K562 (cell line): Measurements from ENCODE around the gene GIT2. TPM values are rescaled to one million over a fixed set of nuclear protein-coding genes. Genes with fewer than 3 reads are reported as not detected.

ENCODE experiments used
- ATAC-seq: fragments of 200-7000 bp; cut with Tn5 transposase; 3 replicates; pipeline ENCODE4 v1.9.1; 2020; ENCODE audit warnings: moderate library complexity
- BruUV-seq: library from RNA; stranded (reverse); fragments of 400-500 nt; replicated peaks from 2 replicates; lab custom pipeline; 2021; lab: Mats Ljungman, UMichigan
- CTCF ChIA-PET: fragments of 300-600 bp; formaldehyde crosslinking; extraction: SDS; loops from one replicate; lab custom pipeline; 2021; ENCODE audit warnings: low intra/inter-chr PET ratio; lab: Yijun Ruan, JAX
- POLR2A ChIA-PET: fragments of 300-600, 350-650 bp; sonication (Branson Sonifier 250); formaldehyde crosslinking; extraction: SDS; loops from one replicate; lab custom pipeline; 2021; ENCODE audit warnings: antibody characterized with exemption, inconsistent platforms; lab: Yijun Ruan, JAX
- DNase-seq, 4 experiments: peaks; one replicate each; pipeline versions ENCODE4 v3.0.0 to v3.0.0-alpha.2; 2011 to 2018; ENCODE audit warnings: low spot score in 3 of 4, mixed read lengths in 3 of 4; ENCODE audit errors: extremely low read depth in 1 of 4
- FAIRE-seq: peaks from 2 replicates; lab custom pipeline; 2011; peaks lifted over from hg19 to GRCh38; lab: Jason Lieb, UNC
- H2AFZ ChIP-seq: 2 replicates; pipeline ENCODE4 v1.6.0; 2011; ENCODE audit warnings: low read depth, low read length, control low read depth, inconsistent platforms
- H3K27ac ChIP-seq: fragments of 200-600 bp; 3 replicates; pipeline ENCODE4 v1.8.0; 2011; ENCODE audit warnings: low read depth, mild to moderate bottlenecking, control low read depth, inconsistent platforms, low read length, moderate library complexity, mixed read lengths; ENCODE audit errors: extremely low read depth
- H3K27me3 ChIP-seq, 2 experiments: fragments of 300-600 bp in 1 of 2; 2 replicates in 1 of 2; 3 replicates in 1 of 2; pipeline versions ENCODE4 v1.6.0 to v1.8.0; 2011; ENCODE audit warnings: inconsistent platforms in 2 of 2, low read length in 2 of 2, mild to moderate bottlenecking in 1 of 2, mixed read lengths in 1 of 2, moderate library complexity in 1 of 2; ENCODE audit not compliant: control insufficient read depth in 2 of 2, insufficient read depth in 2 of 2
- H3K36me3 ChIP-seq: fragments of 300-600 bp; 3 replicates; pipeline ENCODE4 v1.8.0; 2011; ENCODE audit warnings: mild to moderate bottlenecking, low read length, inconsistent platforms; ENCODE audit not compliant: control insufficient read depth, insufficient read depth
- H3K4me1 ChIP-seq, 2 experiments: fragments of 200-600 bp in 1 of 2; replicated peaks in 1 of 2; 2 replicates in 1 of 2; 3 replicates in 1 of 2; pipeline versions ENCODE4 v1.5.1 to v1.8.0; 2011; ENCODE audit warnings: inconsistent platforms in 2 of 2, low read length in 2 of 2, mild to moderate bottlenecking in 1 of 2, mixed read lengths in 1 of 2, moderate library complexity in 1 of 2; ENCODE audit not compliant: control insufficient read depth in 2 of 2, insufficient read depth in 2 of 2
- H3K4me2 ChIP-seq: 2 replicates; pipeline ENCODE4 v1.6.1; 2011; ENCODE audit warnings: low read length, control low read depth, inconsistent platforms, mixed read lengths; ENCODE audit not compliant: insufficient read depth
- H3K4me3 ChIP-seq: fragments of 200-600 bp; sonication (generic), shearing (Covaris generic); 2 replicates; pipeline ENCODE4 v1.5.1; 2016; ENCODE audit warnings: control low read depth, inconsistent platforms
- H3K79me2 ChIP-seq: fragments of 200-600 bp; 3 replicates; pipeline ENCODE4 v1.8.0; 2011; ENCODE audit warnings: low read length, inconsistent platforms; ENCODE audit not compliant: control insufficient read depth, insufficient read depth
- H3K9ac ChIP-seq, 2 experiments: 2 replicates each; pipeline versions ENCODE4 v1.6.0 to v1.6.1; 2011; ENCODE audit warnings: low read depth in 2 of 2, low read length in 2 of 2, control low read depth in 1 of 2, inconsistent platforms in 1 of 2, mild to moderate bottlenecking in 1 of 2, mixed read lengths in 1 of 2; ENCODE audit not compliant: insufficient read depth in 1 of 2
- H3K9me1 ChIP-seq: one replicate; pipeline ENCODE4 v1.6.0; 2011; ENCODE audit warnings: inconsistent platforms, mild to moderate bottlenecking, low read length, moderate library complexity; ENCODE audit not compliant: control insufficient read depth, insufficient read depth
- H3K9me3 ChIP-seq: replicated peaks from 2 replicates; pipeline ENCODE4 v1.5.1; 2011; ENCODE audit warnings: low read depth, low read length, inconsistent platforms; ENCODE audit not compliant: control insufficient read depth, insufficient read depth
- H4K20me1 ChIP-seq: replicated peaks from 2 replicates; pipeline ENCODE4 v1.6.1; 2011; ENCODE audit warnings: low read length, inconsistent platforms, mixed read lengths; ENCODE audit not compliant: control insufficient read depth, insufficient read depth
- ADNP ChIP-seq: fragments of 200-800 bp; sonication (Bioruptor generic); IDR thresholded peaks from 2 replicates; pipeline ENCODE4 v1.6.1; 2016; ENCODE audit warnings: missing genetic modification characterization, missing compliant biosample characterization
- AFF1 ChIP-seq, 2 experiments: fragments of 450-650 bp; IDR thresholded peaks; 2 replicates each; pipeline ENCODE4 v1.6.1; 2018; ENCODE audit warnings: mild to moderate bottlenecking in 2 of 2, low read depth in 1 of 2; ENCODE audit not compliant: partially characterized antibody in 2 of 2
- ARID3A ChIP-seq: IDR thresholded peaks from 2 replicates; pipeline ENCODE4 v1.6.1; 2012; ENCODE audit warnings: low read depth, low read length, improper control_type of control experiment, borderline replicate concordance
- CUX1 ChIP-seq: fragments of 200-800 bp; sonication (Bioruptor generic); IDR thresholded peaks from 2 replicates; pipeline ENCODE4 v1.6.1; 2016; ENCODE audit warnings: missing genetic modification characterization, missing compliant biosample characterization
- EP300 ChIP-seq: IDR thresholded peaks from 2 replicates; pipeline ENCODE4 v1.6.1; 2012; ENCODE audit warnings: low read length, improper control_type of control experiment
- EP400 ChIP-seq: fragments of 450-650 bp; IDR thresholded peaks from 2 replicates; pipeline ENCODE4 v1.6.1; 2017; ENCODE audit warnings: antibody characterized with exemption, mild to moderate bottlenecking, moderate library complexity
- GABPB1 ChIP-seq: sonication (generic); formaldehyde crosslinking; IDR thresholded peaks from 2 replicates; pipeline ENCODE4 v1.8.0; 2022; ENCODE audit warnings: mild to moderate bottlenecking, missing genetic modification reagents
- NFRKB ChIP-seq: fragments of 450-650 bp; IDR thresholded peaks from 2 replicates; pipeline ENCODE4 v1.6.1; 2016; ENCODE audit warnings: low read depth
- PML ChIP-seq: IDR thresholded peaks from 2 replicates; pipeline ENCODE4 v1.6.1; 2012; ENCODE audit warnings: low read length, inconsistent platforms
- RBM39 ChIP-seq: fragments of 200-400 bp; formaldehyde crosslinking; optimal IDR thresholded peaks from 2 replicates; pipeline ENCODE3; 2018; ENCODE audit warnings: low read depth, low read length
- SP1 ChIP-seq: sonication (generic); formaldehyde crosslinking; IDR thresholded peaks from 2 replicates; pipeline ENCODE4 v1.8.1; 2022; ENCODE audit warnings: mild to moderate bottlenecking, missing genetic modification reagents
- WGBS: fragments of 100-300 bp; shearing (Covaris generic); methylation state at CpG from one replicate; pipeline ENCODE4 v1.1.6; 2016; ENCODE audit warnings: low coverage, mixed read lengths; ENCODE audit not compliant: insufficient coverage; ENCODE audit errors: missing lambda C conversion rate; 5-methylcytosine and 5-hydroxymethylcytosine counted together
- in situ Hi-C: fragments of 300-500 bp; cut with MboI; formaldehyde crosslinking; loops from 4 replicates; pipeline ENCODE4 v1.15.0; 2018; ENCODE audit warnings: inconsistent platforms, mixed read lengths
- intact Hi-C: fragments of 100-400 bp; cut with micrococcal nuclease; formaldehyde crosslinking; loops from 2 replicates; pipeline ENCODE4 v1.14.2; 2022
- polyA plus RNA-seq, 8 experiments: library from polyadenylated mRNA; depleted of rRNA in 4 of 8; stranded (reverse) in 5 of 8; unstranded in 3 of 8; fragments of >200 nt; fragmentation: Nextera tagmentation in 2 of 8; fragmentation: Illumina TruSeq in 1 of 8; extraction: Ambion mirVana in 2 of 8; extraction: Trizol in 1 of 8; gene quantifications; 2 replicates each; pipeline versions ENCODE4 v1.2.1 to v1.2.3, GENCODE V29; 2011 to 2014; ENCODE audit warnings: inconsistent platforms in 1 of 8, missing spikeins in 1 of 8
- total RNA-seq, 7 experiments: library from RNA; depleted of rRNA in 6 of 7; stranded (reverse); fragments of >200 nt in 6 of 7; fragmentation: Illumina TruSeq in 2 of 7; extraction: Trizol in 2 of 7; gene quantifications; 2 replicates each; pipeline versions ENCODE4 v1.2.1 to v1.2.3, GENCODE V29; 2011 to 2021; ENCODE audit warnings: low replicate concordance in 1 of 7

Gene GIT2
- total and polyA plus RNA-seq, 9 of the 15 experiments (the other 6 are each of a cell fraction or from before 2014, with no cell fraction given), result 4.0 to 30.4 (median 23.5) TPM

GRCh38 chr12:109996483-109996853 is 300 bp upstream of the GIT2 start:
- DNase-seq (no peak), FAIRE-seq (no peak), ATAC-seq (no peak)
- H3K9me1 ChIP-seq, result no peaks in the 10 kb centered on the region
- peak overlapping the region; percentile 77 to 90 for H3K9ac ChIP-seq
- in situ Hi-C loops, result no loop called here
- peak overlapping the region; percentile 97 for H2AFZ ChIP-seq
- CTCF ChIA-PET, result no interaction called here
- no peaks in the 10 kb centered on the region for H3K27me3 ChIP-seq
- peak overlapping the region; percentile 89 for H3K4me2 ChIP-seq
- H3K4me1 ChIP-seq, result peaks cover 23 to 32% of the 10 kb centered on the region in 2 experiments
- POLR2A ChIA-PET, result interaction anchor here (0.6 kb wide), 2 partner anchors 32 to 83 kb away, joined by 3 read pairs; no protein-coding TSS in a partner anchor
- peaks cover 55% of the 10 kb centered on the region for H3K79me2 ChIP-seq
- H3K27ac ChIP-seq, result peak overlapping the region; percentile 81
- peak overlapping the region; percentile 84 for H3K4me3 ChIP-seq
- WGBS, result 46% methylated on average over 2 of the region's 2 CpGs
- no peaks in the 10 kb centered on the region for H3K9me3 ChIP-seq
- intact Hi-C loops, result no loop called here
- no TSS peak for BruUV-seq
- H4K20me1 ChIP-seq, result no peaks in the 10 kb centered on the region
- peaks cover 4% of the 10 kb centered on the region; the same call in 2 of the 3 replicates for H3K36me3 ChIP-seq
- TF ChIP-seq AFF1 (IDR thresholded peaks at IDR 0.05; ENCODE audit: low read depth in 1 of 2, partially characterized antibody in 2 of 2), result peak in 1 of 2 experiments; percentile 30
- TF ChIP-seq EP300, result 0 out of 2 replicates have a peak, but pooled peaks have one; percentile 16
- no peak for TF ChIP-seq CUX1 (CRISPR knock-in tag)
- peak; percentile 30; the same call in 1 of the 2 replicates for TF ChIP-seq EP400
- peak; percentile 56; the same call in 1 of the 2 replicates for TF ChIP-seq ARID3A
- peak; percentile 85 for TF ChIP-seq NFRKB
- peak; percentile 81; the same call in 1 of the 2 replicates for TF ChIP-seq ADNP
- no peak for TF ChIP-seq SP1 (CRISPR knock-in tag)
- TF ChIP-seq GABPB1, result 0 out of 2 replicates have a peak, but pooled peaks have one; percentile 36
- TF ChIP-seq RBM39, result no peak
- TF ChIP-seq PML, result 0 out of 2 replicates have a peak, but pooled peaks have one; percentile 12
